Tibial artery (tissue), 4 donors: ENCODE results near the gene DOCK1.

ENCODE experiments used
- DNase-seq, 2 donors: peaks; one replicate each; pipeline ENCODE4 v3.0.0-alpha.2; 2019
- H3K27ac ChIP-seq, 2 donors: fragments of 200-600 bp; sonication (generic) in 1 of 2; 1 replicate in 1 of 2; 2 replicates in 1 of 2; pipeline ENCODE4 v1.5.1; 2018 to 2019; ENCODE audit warnings: mild to moderate bottlenecking in 1 of 2
- H3K27me3 ChIP-seq, 2 donors: fragments of 200-600 bp; sonication (generic) in 1 of 2; one replicate each; pipeline versions ENCODE4 v1.5.1 to v1.6.0; 2016 to 2019
- H3K36me3 ChIP-seq, 3 donors: fragments of 200-600 bp; sonication (generic) in 2 of 3; one replicate each; pipeline ENCODE4 v1.5.1; 2016 to 2019; ENCODE audit warnings: mild to moderate bottlenecking in 2 of 3
- H3K4me1 ChIP-seq, 4 donors: fragments of 200-600 bp; sonication (generic) in 2 of 4; 1 replicate in 3 of 4; 2 replicates in 1 of 4; pipeline ENCODE4 v1.5.1; 2016 to 2019
- H3K4me3 ChIP-seq, 2 donors: fragments of 200-600 bp; sonication (generic) in 1 of 2; 1 replicate in 1 of 2; 2 replicates in 1 of 2; pipeline ENCODE4 v1.5.1; 2018 to 2019; ENCODE audit warnings: mild to moderate bottlenecking in 2 of 2
- H3K9me3 ChIP-seq, 3 donors: fragments of 200-600 bp; sonication (generic) in 1 of 3; one replicate each; pipeline ENCODE4 v1.5.1; 2016 to 2019
- CTCF ChIP-seq, 2 experiments: fragments of 200-600 bp in 1 of 2; fragments of 450-650 bp in 1 of 2; IDR thresholded peaks; one replicate each; pipeline ENCODE4 v1.5.1; 2017 to 2019; ENCODE audit warnings: antibody characterized with exemption in 2 of 2, mild to moderate bottlenecking in 1 of 2, moderate library complexity in 1 of 2
- intact Hi-C: fragments of 100-400 bp; cut with DNase I; formaldehyde crosslinking; loops from one replicate; pipeline ENCODE4 v1.15.0; 2023; ENCODE audit warnings: low total_unique reads

The DOCK1 gene

GRCh38 chr10:127417686-127418401 is 512.6 kb downstream of the DOCK1 start:
- Histone ChIP-seq H3K27ac (no peak overlapping the region), H3K4me3 (no peak overlapping the region), H3K36me3 (peaks cover 23 to 83% (median 61%) of the 10 kb centered on the region in 3 donors), H3K27me3 (no peaks in the 10 kb centered on the region), H3K4me1 (no peaks in the 10 kb centered on the region), H3K9me3 (no peaks in the 10 kb centered on the region)
- intact Hi-C loops = no loop called here
- TF ChIP-seq CTCF (IDR thresholded peaks at IDR 0.05) = no peak
- DNase-seq = no peak

GRCh38 chr10:127418536-127419168 is 513.4 kb downstream of the DOCK1 start:
- H3K9me3 ChIP-seq = no peaks in the 10 kb centered on the region
- DNase-seq = no peak
- H3K27ac ChIP-seq = no peak overlapping the region
- peaks cover 30 to 83% (median 66%) of the 10 kb centered on the region in 3 donors for H3K36me3 ChIP-seq
- intact Hi-C loops = no loop called here
- no peaks in the 10 kb centered on the region for H3K27me3 ChIP-seq
- H3K4me1 ChIP-seq = no peaks in the 10 kb centered on the region
- H3K4me3 ChIP-seq = no peak overlapping the region
- TF ChIP-seq CTCF (IDR thresholded peaks at IDR 0.05) = no peak

- Histone ChIP-seq H3K9me3 (no peaks in the 10 kb centered on the region), H3K4me1 (no peaks in the 10 kb centered on the region), H3K4me3 (no peak overlapping the region), H3K27me3 (no peaks in the 10 kb centered on the region), H3K27ac (no peak overlapping the region), H3K36me3 (peaks cover 33 to 92% (median 65%) of the 10 kb centered on the region in 3 donors)
- no peak for DNase-seq
- no peak for TF ChIP-seq CTCF (IDR thresholded peaks at IDR 0.05)
- intact Hi-C loops = no loop called here
Observed at GRCh38 chr10:127420138-127420684, 515.0 kb downstream of the DOCK1 start.

- Histone ChIP-seq H3K27ac (no peak overlapping the region), H3K4me1 (no peaks in the 10 kb centered on the region), H3K27me3 (no peaks in the 10 kb centered on the region), H3K9me3 (no peaks in the 10 kb centered on the region), H3K4me3 (no peak overlapping the region), H3K36me3 (peaks cover 56 to 97% (median 79%) of the 10 kb centered on the region in 3 donors)
- intact Hi-C loops = no loop called here
- DNase-seq = no peak
- no peak for TF ChIP-seq CTCF (IDR thresholded peaks at IDR 0.05)
Observed at GRCh38 chr10:127423218-127423915, 518.1 kb downstream of the DOCK1 start.

- Histone ChIP-seq H3K4me3 (no peak overlapping the region), H3K36me3 (peaks cover 42 to 97% (median 67%) of the 10 kb centered on the region in 3 donors), H3K9me3 (no peaks in the 10 kb centered on the region), H3K4me1 (no peaks in the 10 kb centered on the region), H3K27ac (no peak overlapping the region), H3K27me3 (no peaks in the 10 kb centered on the region)
- intact Hi-C loops = no loop called here
- no peak for DNase-seq
- TF ChIP-seq CTCF (IDR thresholded peaks at IDR 0.05) = no peak
Observed at GRCh38 chr10:127424594-127425264, 519.5 kb downstream of the DOCK1 start.
